Fibroblast of mammary gland (primary cell): ENCODE measurements around the gene ME1.

Experiments
- DNase-seq: peaks from one replicate; pipeline ENCODE4 v3.0.0-alpha.2; 2010; ENCODE audit warnings: low read depth
- H3K4me3 ChIP-seq: 2 replicates; pipeline ENCODE4 v1.5.1; 2011; ENCODE audit warnings: low read depth, mild to moderate bottlenecking, low read length, moderate library complexity; ENCODE audit not compliant: control insufficient read depth
- CTCF ChIP-seq: conservative IDR thresholded peaks from 2 replicates; pipeline ENCODE4 v1.5.1; 2011; ENCODE audit warnings: low read depth, low read length, inconsistent platforms; ENCODE audit not compliant: control insufficient read depth, insufficient read depth

ME1 gene

GRCh38 chr6:83168556-83168955 lies 262.3 kb downstream of the ME1 start:
- H3K4me3 ChIP-seq = no peak overlapping the region
- TF ChIP-seq CTCF = no peak
- DNase-seq = no peak

- no peak for DNase-seq
- no peak for TF ChIP-seq CTCF
- no peak overlapping the region for H3K4me3 ChIP-seq
Measured at GRCh38 chr6:83167726-83168278, 263.0 kb downstream of the ME1 start.
